Type B pancreatic cell (in vitro differentiated cells): Measurements from ENCODE around the gene RNF126. TPM values are rescaled to one million over a fixed set of nuclear protein-coding genes. Genes with fewer than 3 reads are reported as not detected.

Experiments
- DNase-seq: peaks from one replicate; pipeline ENCODE4 v3.0.0; 2021; ENCODE audit warnings: mixed read lengths; ENCODE audit not compliant: unreplicated experiment; ENCODE audit errors: extremely low spot score
- H3K27ac Mint-ChIP-seq: 2 replicates; pipeline ENCODE4 v1.8.0; 2021; ENCODE audit warnings: mild to moderate bottlenecking, mixed read lengths
- H3K27me3 Mint-ChIP-seq: 2 replicates; pipeline ENCODE4 v1.8.0; 2021; ENCODE audit warnings: mixed read lengths
- H3K36me3 Mint-ChIP-seq: 2 replicates; pipeline ENCODE4 v1.8.0; 2021; ENCODE audit warnings: mixed read lengths
- H3K4me1 Mint-ChIP-seq: one replicate; pipeline ENCODE4 v1.8.0; 2021; ENCODE audit warnings: mixed read lengths; ENCODE audit not compliant: unreplicated experiment
- H3K4me3 Mint-ChIP-seq: 2 replicates; pipeline ENCODE4 v1.8.0; 2021; ENCODE audit warnings: mild to moderate bottlenecking, mixed read lengths
- H3K9me3 Mint-ChIP-seq: 2 replicates; pipeline ENCODE4 v1.8.0; 2021; ENCODE audit warnings: mixed read lengths
- CTCF ChIP-seq: fragments of 200-600 bp; sonication (generic); conservative IDR thresholded peaks from 2 replicates; pipeline ENCODE4 v1.5.0; 2021; ENCODE audit warnings: antibody characterized with exemption, mild to moderate bottlenecking
- total RNA-seq: library from RNA; stranded (reverse); gene quantifications from 2 replicates; pipeline ENCODE4 v1.2.1, GENCODE V29; 2021; ENCODE audit warnings: low replicate concordance

RNF126 gene
- total RNA-seq, 1 donor from 2014 or later = 38.1 TPM

GRCh38 chr19:695352-695949 is 32.4 kb upstream of the RNF126 start, which contains the start of gene PRSS57:
PRSS57 (minus strand) TSS chr19:695452; CDS start chr19:695430, 22 bp downstream.
- H3K4me1 Mint-ChIP-seq = no peaks in the 10 kb centered on the region

GRCh38 chr19:694481-695351 is 31.7 kb upstream of the RNF126 start:
- Mint-ChIP-seq H3K36me3 (no peaks in the 10 kb centered on the region), H3K4me3 (no peak overlapping the region), H3K27ac (no peak overlapping the region), H3K27me3 (no peaks in the 10 kb centered on the region), H3K4me1 (no peaks in the 10 kb centered on the region), H3K9me3 (no peaks in the 10 kb centered on the region)
- TF ChIP-seq CTCF = no peak
- no peak for DNase-seq

More at GRCh38 chr19:695352-695949, 32.4 kb upstream of the RNF126 start, which contains the start of gene PRSS57:
- Mint-ChIP-seq H3K4me3 (no peak within 1 kb of the TSS), H3K27ac (no peak within 1 kb of the TSS), H3K9me3 (no peaks in the 10 kb centered on the region), H3K27me3 (no peaks in the 10 kb centered on the region), H3K36me3 (no peaks in the 10 kb centered on the region)
- DNase-seq = no peak
- no peak for TF ChIP-seq CTCF

- no peak for DNase-seq
- Mint-ChIP-seq H3K27ac (no peak overlapping the region), H3K36me3 (no peaks in the 10 kb centered on the region), H3K27me3 (no peaks in the 10 kb centered on the region), H3K4me1 (no peaks in the 10 kb centered on the region), H3K9me3 (no peaks in the 10 kb centered on the region), H3K4me3 (no peak overlapping the region)
- no peak for TF ChIP-seq CTCF
These were observed 27.2 kb upstream of the RNF126 start for GRCh38 chr19:690203-690602.

- Mint-ChIP-seq H3K27me3 (no peaks in the 10 kb centered on the region), H3K4me3 (no peak overlapping the region)
- no peak for TF ChIP-seq CTCF
These were observed 26.0 kb upstream of the RNF126 start for GRCh38 chr19:688992-689391.

GRCh38 chr19:688214-688613 is 25.2 kb upstream of the RNF126 start:
- Mint-ChIP-seq H3K9me3 (no peaks in the 10 kb centered on the region), H3K4me3 (no peak overlapping the region), H3K36me3 (no peaks in the 10 kb centered on the region), H3K4me1 (no peaks in the 10 kb centered on the region), H3K27me3 (no peaks in the 10 kb centered on the region), H3K27ac (no peak overlapping the region)
- DNase-seq = no peak
- no peak for TF ChIP-seq CTCF

More at GRCh38 chr19:688992-689391, 26.0 kb upstream of the RNF126 start:
- no peak for DNase-seq
- Mint-ChIP-seq H3K27ac (no peak overlapping the region), H3K4me1 (no peaks in the 10 kb centered on the region), H3K9me3 (no peaks in the 10 kb centered on the region), H3K36me3 (no peaks in the 10 kb centered on the region)
